H9 (cell line): Measurements from ENCODE around the gene SKP2. TPM values are rescaled to one million over a fixed set of nuclear protein-coding genes. Genes with fewer than 3 reads are reported as not detected.
A peak's percentile ranks its signal among the peaks of the same experiment; 100 is the strongest.

Experiments used
- DNase-seq: peaks from one replicate; pipeline ENCODE4 v3.0.0-alpha.2; 2017
- H2AFZ ChIP-seq: one replicate; pipeline ENCODE4 v1.6.1; 2013; ENCODE audit warnings: mild to moderate bottlenecking, low read length, control low read depth, moderate library complexity
- H2AK5ac ChIP-seq: 2 replicates; pipeline ENCODE4 v1.6.1; 2013; ENCODE audit warnings: low read length, control low read depth, mixed read lengths; ENCODE audit not compliant: insufficient read length
- H2BK120ac ChIP-seq: one replicate; pipeline ENCODE4 v1.6.1; 2013; ENCODE audit warnings: low read depth, mild to moderate bottlenecking, low read length, control low read depth, inconsistent platforms; ENCODE audit not compliant: poor library complexity, severe bottlenecking
- H2BK12ac ChIP-seq: 2 replicates; pipeline ENCODE4 v1.6.1; 2013; ENCODE audit warnings: low read length, control low read depth, mixed read lengths, low read depth; ENCODE audit not compliant: insufficient read length
- H2BK15ac ChIP-seq: 2 replicates; pipeline ENCODE4 v1.6.1; 2013; ENCODE audit warnings: low read depth, low read length, control low read depth
- H2BK20ac ChIP-seq: one replicate; pipeline ENCODE4 v1.6.1; 2013; ENCODE audit warnings: low read depth, mild to moderate bottlenecking, low read length, control low read depth, inconsistent platforms; ENCODE audit not compliant: poor library complexity, severe bottlenecking
- H2BK5ac ChIP-seq: 2 replicates; pipeline ENCODE4 v1.6.1; 2013; ENCODE audit warnings: low read length, control low read depth, mixed read lengths; ENCODE audit not compliant: insufficient read length
- H3K14ac ChIP-seq: 2 replicates; pipeline ENCODE4 v1.6.1; 2013; ENCODE audit warnings: low read length, control low read depth; ENCODE audit not compliant: insufficient read depth
- H3K18ac ChIP-seq: 2 replicates; pipeline ENCODE4 v1.6.1; 2013; ENCODE audit warnings: low read depth, mild to moderate bottlenecking, mixed read lengths, low read length, control low read depth; ENCODE audit not compliant: insufficient read length
- H3K23ac ChIP-seq: 2 replicates; pipeline ENCODE4 v1.6.1; 2013; ENCODE audit warnings: low read length, control low read depth, mixed read lengths, low read depth; ENCODE audit not compliant: insufficient read length
- H3K23me2 ChIP-seq: 2 replicates; pipeline ENCODE4 v1.6.1; 2013; ENCODE audit warnings: low read depth, mild to moderate bottlenecking, mixed read lengths, low read length, control low read depth; ENCODE audit not compliant: insufficient read length, poor library complexity, severe bottlenecking
- H3K27ac ChIP-seq: 2 replicates; pipeline ENCODE4 v1.5.1; 2013; ENCODE audit warnings: low read length, control low read depth, mixed read lengths, low read depth; ENCODE audit not compliant: insufficient read length
- H3K27me3 ChIP-seq: 2 replicates; pipeline ENCODE4 v1.6.1; 2013; ENCODE audit warnings: low read length, control low read depth, inconsistent platforms; ENCODE audit not compliant: insufficient read depth
- H3K4ac ChIP-seq: 2 replicates; pipeline ENCODE4 v1.6.1; 2013; ENCODE audit warnings: low read depth, mild to moderate bottlenecking, control low read depth, inconsistent platforms, low read length, moderate library complexity
- H3K4me1 ChIP-seq: 2 replicates; pipeline ENCODE4 v1.6.1; 2013; ENCODE audit warnings: low read length, control low read depth, inconsistent platforms; ENCODE audit not compliant: insufficient read depth
- H3K4me2 ChIP-seq: 2 replicates; pipeline ENCODE4 v1.6.1; 2013; ENCODE audit warnings: low read length, control low read depth, mixed read lengths; ENCODE audit not compliant: insufficient read length, insufficient read depth
- H3K56ac ChIP-seq: 2 replicates; pipeline ENCODE4 v1.6.1; 2013; ENCODE audit warnings: low read depth, mild to moderate bottlenecking, mixed read lengths, low read length, control low read depth; ENCODE audit not compliant: insufficient read length
- H3K79me1 ChIP-seq: 2 replicates; pipeline ENCODE4 v1.6.1; 2013; ENCODE audit warnings: low read depth, mild to moderate bottlenecking, moderate library complexity, low read length, control low read depth, inconsistent platforms; ENCODE audit not compliant: insufficient read depth, poor library complexity, severe bottlenecking
- H3K79me2 ChIP-seq: 2 replicates; pipeline ENCODE4 v1.6.1; 2013; ENCODE audit warnings: low read length, control low read depth, inconsistent platforms; ENCODE audit not compliant: insufficient read depth
- H3K9ac ChIP-seq: 2 replicates; pipeline ENCODE4 v1.6.1; 2013; ENCODE audit warnings: low read length, control low read depth, mixed read lengths; ENCODE audit not compliant: insufficient read length; ENCODE audit errors: extremely low read depth
- H3K9me3 ChIP-seq: one replicate; pipeline ENCODE4 v1.6.1; 2013; ENCODE audit warnings: low read depth, low read length, inconsistent platforms; ENCODE audit not compliant: control insufficient read depth
- H3T11ph ChIP-seq: one replicate; pipeline ENCODE4 v1.6.1; 2013; ENCODE audit warnings: mild to moderate bottlenecking, low read length, control low read depth, inconsistent platforms
- H4K20me1 ChIP-seq: one replicate; pipeline ENCODE4 v1.6.1; 2013; ENCODE audit not compliant: control insufficient read depth, insufficient read length, insufficient read depth
- H4K5ac ChIP-seq: 2 replicates; pipeline ENCODE4 v1.6.1; 2013; ENCODE audit warnings: low read depth, mild to moderate bottlenecking, mixed read lengths, low read length, control low read depth; ENCODE audit not compliant: insufficient read length
- H4K8ac ChIP-seq: replicated peaks from 2 replicates; pipeline ENCODE4 v1.6.1; 2013; ENCODE audit warnings: low read length, control low read depth, mixed read lengths, low read depth; ENCODE audit not compliant: insufficient read length
- H4K91ac ChIP-seq: 2 replicates; pipeline ENCODE4 v1.6.1; 2013; ENCODE audit warnings: low read depth, mild to moderate bottlenecking, moderate library complexity, mixed read lengths, low read length, control low read depth; ENCODE audit not compliant: insufficient read length
- H3K27ac Mint-ChIP-seq, 3 experiments: 2 replicates in 2 of 3; 3 replicates in 1 of 3; pipeline ENCODE4 v1.8.0; 2020 to 2021; ENCODE audit warnings: mixed read lengths in 3 of 3, mild to moderate bottlenecking in 1 of 3, moderate library complexity in 1 of 3
- H3K27me3 Mint-ChIP-seq: 2 replicates; pipeline ENCODE4 v1.8.0; 2021; ENCODE audit warnings: low read depth, mild to moderate bottlenecking, moderate library complexity, mixed read lengths
- H3K36me3 Mint-ChIP-seq, 3 experiments: 2 replicates in 2 of 3; 3 replicates in 1 of 3; pipeline ENCODE4 v1.8.0; 2020 to 2021; ENCODE audit warnings: low read depth in 3 of 3, mixed read lengths in 3 of 3; ENCODE audit not compliant: insufficient read depth in 1 of 3
- H3K4me1 Mint-ChIP-seq, 2 experiments: 2 replicates each; pipeline ENCODE4 v1.8.0; 2020; ENCODE audit warnings: mixed read lengths in 2 of 2
- H3K4me3 Mint-ChIP-seq, 2 experiments: 2 replicates in 1 of 2; 3 replicates in 1 of 2; pipeline ENCODE4 v1.8.0; 2020 to 2021; ENCODE audit warnings: mild to moderate bottlenecking in 2 of 2, mixed read lengths in 2 of 2, moderate library complexity in 1 of 2
- H3K9me3 Mint-ChIP-seq, 2 experiments: 2 replicates in 1 of 2; 3 replicates in 1 of 2; pipeline ENCODE4 v1.8.0; 2020; ENCODE audit warnings: mild to moderate bottlenecking in 2 of 2, mixed read lengths in 2 of 2, moderate library complexity in 1 of 2
- CTCF ChIP-seq: fragments of 200-600 bp; sonication (generic); conservative IDR thresholded peaks from 3 replicates; pipeline ENCODE4 v1.8.0; 2021; ENCODE audit warnings: antibody characterized with exemption, mild to moderate bottlenecking
- whole genome bisulfite sequencing: extraction: QIAGEN DNeasy Blood & Tissue Kit; methylation state at CpG from one replicate; pipeline ENCODE4 v1.1.7; 2013; ENCODE audit warnings: missing lambda C conversion rate, low lambda C conversion rate, mixed read lengths; ENCODE audit not compliant: insufficient read length; ENCODE audit errors: extremely low coverage; 5-methylcytosine and 5-hydroxymethylcytosine counted together
- total RNA-seq: library from RNA; stranded (reverse); gene quantifications from 2 replicates; pipeline ENCODE4 v1.2.1, GENCODE V29; 2021

Gene SKP2
- total RNA-seq, 1 experiment from 2014 or later, result 103 TPM

- Mint-ChIP-seq H3K9me3 (no peaks in the 10 kb centered on the region), H3K27me3 (no peaks in the 10 kb centered on the region), H3K4me1 (no peaks in the 10 kb centered on the region), H3K36me3 (peaks cover 0 to 2% (median 2%) of the 10 kb centered on the region in 3 experiments; a peak in 1 of 7 replicates), H3K4me3 (no peak overlapping the region), H3K27ac (no peak overlapping the region)
- no peak overlapping the region for H3T11ph ChIP-seq
- no peaks in the 10 kb centered on the region for H3K27me3 ChIP-seq
- no peak overlapping the region for H3K4ac ChIP-seq
- no peak overlapping the region for H2BK5ac ChIP-seq
- H2BK120ac ChIP-seq, result no peak overlapping the region
- H3K23ac ChIP-seq, result no peak overlapping the region
- H2AFZ ChIP-seq, result no peak overlapping the region
- no peak overlapping the region for H2BK12ac ChIP-seq
- no peaks in the 10 kb centered on the region for H3K79me2 ChIP-seq
- no peaks in the 10 kb centered on the region for H3K79me1 ChIP-seq
- WGBS, result no CpG with 5 or more reads among the region's 3 CpGs
- H3K14ac ChIP-seq, result no peak overlapping the region
- no peak overlapping the region for H3K18ac ChIP-seq
- no peak overlapping the region for H3K9ac ChIP-seq
- H3K23me2 ChIP-seq, result no peaks in the 10 kb centered on the region
- no peak overlapping the region for H3K56ac ChIP-seq
- H2BK15ac ChIP-seq, result no peak overlapping the region
- H4K8ac ChIP-seq, result no peak overlapping the region
- H4K20me1 ChIP-seq, result no peaks in the 10 kb centered on the region
- no peak overlapping the region for H2AK5ac ChIP-seq
- peak; percentile 25; the same call in 1 of the 3 replicates for TF ChIP-seq CTCF
- no peaks in the 10 kb centered on the region for H3K4me1 ChIP-seq
- H2BK20ac ChIP-seq, result no peak overlapping the region
- H4K5ac ChIP-seq, result no peak overlapping the region
- H3K27ac ChIP-seq, result no peak overlapping the region
- H3K9me3 ChIP-seq, result no peaks in the 10 kb centered on the region
- DNase-seq, result no peak
- H4K91ac ChIP-seq, result no peak overlapping the region
- no peak overlapping the region for H3K4me2 ChIP-seq
Observed at GRCh38 chr5:36214436-36214835, 62.5 kb downstream of the SKP2 start.
